M059J (cell line): Measurements from ENCODE around the gene SLC16A3. TPM values are rescaled to one million over a fixed set of nuclear protein-coding genes. Genes with fewer than 3 reads are reported as not detected.
"Not testable (repeated sequence)": the region's sequence is repeated elsewhere in the genome, so short reads cannot be mapped to it uniquely, and the experiment has no call there.

Source experiments
- DNase-seq: peaks from one replicate; pipeline ENCODE4 v3.0.0-alpha.2; 2012; ENCODE audit warnings: low read depth
- total RNA-seq: library from RNA; depleted of rRNA; stranded (reverse); fragments of >200 nt; shearing (Covaris generic); gene quantifications from 2 replicates; pipeline ENCODE4 v1.2.3, GENCODE V29; 2014; rRNA removed

SLC16A3 gene
- 48.1 and 84.8 TPM in 2 replicates for total RNA-seq

- DNase-seq: peak; percentile 54
These were observed at the start of gene SLC16A3 for GRCh38 chr17:82228842-82229697. Gene SLC16A3, plus strand, starts transcription at chr17:82229042. Its CDS starts 6,967 bp downstream, at chr17:82236009.

- DNase-seq: no peak
These were observed 49.4 kb upstream of the SLC16A3 start for GRCh38 chr17:82179412-82179811.

DNA sequence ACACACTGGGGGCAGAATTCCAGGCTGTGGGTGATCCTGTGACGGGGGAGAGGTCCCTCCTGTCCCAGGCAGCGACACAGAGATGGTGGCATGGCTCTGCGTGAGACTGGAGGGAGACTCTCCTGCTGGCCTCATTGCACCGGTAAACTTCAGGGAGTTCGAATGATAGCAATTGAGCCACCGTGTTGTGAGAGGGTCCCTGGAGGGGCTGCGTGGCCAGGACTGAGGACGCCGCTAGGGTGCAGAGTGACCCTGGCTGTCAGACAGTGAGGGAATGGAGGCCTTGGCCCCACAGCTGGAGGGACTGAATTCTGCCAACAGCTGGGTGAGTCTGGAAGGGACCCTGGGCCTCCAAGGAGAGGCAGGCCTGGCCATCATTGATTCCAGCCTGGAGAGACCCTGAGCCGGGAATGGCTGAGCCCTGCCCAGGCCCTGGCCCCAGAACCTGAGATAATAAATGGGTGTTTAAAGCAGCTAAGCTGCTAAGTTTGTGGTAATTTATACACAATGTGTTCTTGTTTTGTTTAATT, 48.8 kb upstream of the SLC16A3 start:
- DNase-seq: no peak

DNA sequence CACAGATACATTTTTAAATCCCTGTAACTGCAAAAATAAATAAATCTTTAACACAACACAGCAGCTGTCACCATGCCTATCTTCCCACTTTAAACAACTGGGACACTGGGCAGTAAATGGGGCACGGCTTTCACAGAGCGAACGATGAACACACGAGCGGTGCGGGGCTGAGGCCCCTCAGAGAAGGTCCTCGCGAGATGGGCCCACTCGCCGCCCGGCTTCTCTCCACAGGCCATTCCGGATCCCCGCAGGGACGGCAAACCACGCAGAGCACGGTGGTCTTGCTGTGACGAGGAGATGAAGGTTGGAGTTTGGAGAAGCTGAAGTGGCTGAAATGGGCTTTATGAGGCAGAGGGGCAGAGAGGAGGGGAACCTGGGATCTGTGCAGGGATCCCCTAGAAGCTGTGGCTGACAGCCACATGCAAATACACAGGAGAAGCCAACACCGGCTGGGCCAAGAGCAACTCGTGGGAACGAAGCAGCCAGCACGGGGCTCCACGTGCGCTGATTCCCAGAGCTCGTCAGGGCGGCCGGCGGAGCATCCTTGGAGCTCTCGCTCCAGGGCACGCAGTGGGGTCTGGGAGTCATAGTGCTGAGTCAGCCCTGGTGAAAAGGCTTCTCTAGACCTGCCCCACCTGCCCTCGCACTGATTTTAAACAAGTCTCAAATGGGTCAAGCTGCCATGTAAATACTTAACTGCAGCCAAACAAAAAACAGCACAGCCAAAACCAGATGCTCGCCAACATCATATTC, 47.9 kb upstream of the SLC16A3 start:
- no peak for DNase-seq

GRCh38 chr17:82184761-82185160, 44.1 kb upstream of the SLC16A3 start:
- no peak for DNase-seq

DNA sequence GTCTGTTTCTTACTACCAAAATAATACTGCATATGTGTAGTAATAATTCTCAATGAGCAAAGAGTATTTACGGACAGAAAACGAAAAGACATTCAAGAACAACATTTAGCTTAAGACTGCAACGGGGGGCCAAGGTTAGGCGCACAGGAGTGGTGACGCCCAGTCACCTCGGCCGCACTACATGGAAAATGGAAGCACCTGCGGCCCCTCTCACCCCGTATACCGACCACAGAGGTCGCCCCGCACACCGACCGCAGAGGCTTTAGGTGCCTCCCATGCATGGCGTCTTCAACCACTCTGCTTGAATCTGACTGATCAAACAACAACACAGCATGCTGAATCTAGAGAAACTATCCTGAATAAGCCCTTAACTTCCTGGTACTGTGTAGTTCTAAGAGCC, 42.6 kb upstream of the SLC16A3 start:
- no peak for DNase-seq

- DNase-seq: no peak
These were observed 41.3 kb upstream of the SLC16A3 start for GRCh38 chr17:82187500-82187899.

- DNase-seq: no peak
These were observed 40.6 kb upstream of the SLC16A3 start for GRCh38 chr17:82188001-82188961.

GRCh38 chr17:82193050-82193449, 35.8 kb upstream of the SLC16A3 start:
- DNase-seq: not testable (repeated sequence)

DNA sequence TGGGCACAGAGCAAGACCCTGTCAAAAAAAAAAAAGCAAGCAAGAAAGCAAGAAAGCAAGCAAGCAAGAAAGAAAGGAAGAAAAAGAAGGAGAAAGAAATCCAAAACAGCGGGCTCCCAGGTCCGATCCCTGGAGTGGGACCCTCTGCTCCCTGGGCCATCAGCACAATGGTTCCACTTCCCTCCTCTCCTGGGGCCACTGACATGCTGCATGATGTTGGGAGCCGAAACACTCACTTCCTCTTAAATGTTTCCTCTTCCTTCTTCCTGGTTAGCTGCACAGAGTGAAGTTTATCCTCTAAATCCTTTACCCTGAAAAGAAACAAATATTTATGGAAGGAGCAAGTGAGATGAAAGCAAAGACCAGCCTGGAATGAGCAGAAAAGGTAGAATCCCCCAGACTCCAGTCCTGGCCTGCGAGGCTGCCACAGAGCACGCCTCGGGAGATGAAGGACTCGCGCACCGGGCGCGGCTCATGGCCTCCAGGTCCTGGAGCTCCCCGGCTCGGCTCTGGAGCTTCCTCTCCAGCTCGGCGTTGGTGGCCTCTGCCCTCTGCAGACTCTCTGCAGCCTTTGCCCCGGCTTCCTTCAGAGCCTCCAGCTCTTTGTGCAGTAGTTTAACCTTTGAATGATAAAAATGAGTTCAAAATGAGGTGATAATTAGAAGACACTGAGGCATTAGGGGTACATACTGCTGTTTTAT, 35.2 kb upstream of the SLC16A3 start:
- no peak for DNase-seq

DNA sequence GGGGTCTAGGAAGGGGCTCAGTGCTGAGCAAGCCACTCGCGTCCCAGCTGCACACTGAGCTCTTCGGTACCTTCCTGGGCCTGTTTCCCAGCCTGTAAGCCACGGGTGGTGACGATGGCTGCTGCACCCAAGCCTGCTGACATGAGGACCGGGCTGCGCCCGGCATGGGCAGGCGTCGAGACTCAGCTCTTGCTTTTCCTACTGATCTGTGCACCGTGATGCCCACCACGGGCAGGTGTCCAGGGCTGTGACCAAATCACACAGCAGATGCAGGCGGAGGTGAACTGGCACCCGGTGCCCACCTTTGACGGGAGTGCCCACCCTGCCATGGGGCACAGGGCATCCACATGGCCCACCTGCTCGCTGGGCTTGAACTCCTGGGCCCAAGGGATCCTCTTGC, 34.1 kb upstream of the SLC16A3 start:
- no peak for DNase-seq

GRCh38 chr17:82195675-82196672, 32.9 kb upstream of the SLC16A3 start:
- no peak for DNase-seq

GRCh38 chr17:82198092-82198491, 30.8 kb upstream of the SLC16A3 start:
- DNase-seq: no peak

- DNase-seq: no peak
These were observed 29.3 kb upstream of the SLC16A3 start for GRCh38 chr17:82199496-82199895.

GRCh38 chr17:82200135-82200534, 28.7 kb upstream of the SLC16A3 start:
- DNase-seq: no peak

- no peak for DNase-seq
These were observed 27.9 kb upstream of the SLC16A3 start for GRCh38 chr17:82200743-82201497.

DNA sequence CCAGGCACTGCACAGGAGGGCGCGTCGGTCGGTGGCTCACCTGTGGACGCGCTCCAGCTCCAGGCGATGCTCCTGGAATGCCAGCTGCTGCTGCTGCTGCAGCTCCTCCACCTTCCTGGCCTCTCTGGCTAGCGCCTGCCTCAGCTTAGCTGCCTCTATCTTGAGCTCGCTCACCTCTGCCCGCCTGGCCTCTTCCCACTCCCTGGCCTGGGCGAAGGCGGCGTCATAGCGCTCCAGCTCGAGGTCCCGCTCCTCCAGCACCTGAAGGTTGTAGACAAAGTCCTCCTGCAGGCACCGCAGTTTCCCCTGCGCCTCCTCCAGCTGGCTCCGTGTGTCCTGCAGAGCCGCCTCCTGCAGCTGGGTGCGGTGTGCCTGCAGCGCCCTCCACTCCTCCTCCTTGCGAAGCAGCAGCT, 27.3 kb upstream of the SLC16A3 start:
- DNase-seq: no peak

- DNase-seq: no peak
These were observed 25.9 kb upstream of the SLC16A3 start for GRCh38 chr17:82202981-82203380.

- no peak for DNase-seq
These were observed 24.9 kb upstream of the SLC16A3 start for GRCh38 chr17:82203920-82204319.
